GM18526 (cell line): Measurements from ENCODE around the gene SNX11.

Experiments
- POLR2A ChIP-seq: IDR thresholded peaks from 3 replicates; pipeline ENCODE4 v1.6.1; 2011; ENCODE audit not compliant: insufficient read length; ENCODE audit errors: extremely low read depth

Gene SNX11

GRCh38 chr17:48125829-48126531 lies 18.4 kb downstream of the SNX11 start:
- TF ChIP-seq POLR2A: no peak

DNA sequence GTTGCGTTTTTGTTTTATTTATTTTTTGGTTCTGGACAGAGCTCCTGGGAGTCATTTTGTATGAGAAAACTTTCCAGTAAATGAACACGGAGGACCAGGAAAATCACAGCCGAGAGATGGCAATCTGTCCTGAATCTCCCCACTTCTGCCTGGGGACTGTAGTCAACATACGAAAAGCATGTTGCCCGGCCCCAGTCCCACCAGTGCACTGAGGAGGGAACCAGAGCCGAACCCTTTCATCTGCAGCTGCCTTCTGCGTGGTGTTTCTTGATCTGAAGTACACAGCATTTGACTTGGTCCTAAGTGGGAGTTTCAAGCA lies 18.9 kb downstream of the SNX11 start:
- TF ChIP-seq POLR2A: no peak

DNA sequence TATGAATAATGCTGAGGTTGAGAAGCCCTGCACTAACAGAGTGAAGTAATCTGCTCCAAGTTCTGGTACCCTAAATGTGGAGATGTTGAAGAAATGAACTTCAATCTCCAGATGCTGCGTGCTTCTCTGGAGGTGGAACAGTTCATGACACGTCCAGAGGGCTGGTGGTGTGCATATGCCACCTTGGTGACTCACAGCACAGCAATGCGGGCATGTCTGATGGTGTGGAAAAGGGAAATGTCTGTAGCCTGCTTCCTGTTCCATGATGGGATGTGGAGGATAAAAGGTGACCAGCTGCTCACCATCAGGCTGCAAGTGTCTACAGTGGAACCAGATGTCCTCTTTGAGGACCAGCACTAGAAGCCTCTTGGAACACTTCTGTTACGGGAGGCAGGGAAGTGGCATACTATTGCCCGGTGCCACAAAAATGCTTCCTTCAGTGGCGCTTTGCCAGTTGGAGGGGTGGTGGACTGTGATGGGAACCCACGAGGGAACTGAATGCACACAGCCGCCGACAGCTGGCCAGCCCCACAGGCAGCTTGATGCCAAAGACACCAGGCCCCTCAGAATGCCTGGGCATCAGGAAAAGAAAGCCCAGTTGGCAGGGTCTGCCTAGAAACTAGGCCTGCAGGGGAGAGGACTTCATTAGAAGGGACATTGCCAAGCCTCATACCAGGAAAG lies 19.9 kb downstream of the SNX11 start:
- no peak for TF ChIP-seq POLR2A

DNA sequence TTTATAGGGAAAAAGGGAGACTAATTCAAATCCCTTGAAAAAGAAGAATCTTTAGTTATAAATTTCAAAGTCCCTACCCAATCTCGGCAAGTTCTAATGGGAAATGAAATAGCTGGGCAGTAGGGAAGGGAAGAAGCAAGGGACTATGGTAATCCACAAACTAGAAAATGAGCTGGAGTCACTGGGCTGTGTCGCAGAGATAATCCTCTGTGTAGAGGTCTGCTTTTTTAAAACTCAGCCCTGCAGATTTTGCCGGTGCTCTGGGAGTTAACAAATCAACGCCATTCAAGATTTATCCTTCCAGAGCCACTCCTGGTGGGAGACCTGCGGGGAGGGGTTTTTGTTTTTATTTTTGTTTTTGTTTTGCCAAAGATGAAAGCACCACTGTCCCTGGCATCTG lies 20.8 kb downstream of the SNX11 start:
- no peak for TF ChIP-seq POLR2A

GRCh38 chr17:48129981-48130380 lies 22.4 kb downstream of the SNX11 start:
- TF ChIP-seq POLR2A: no peak

GRCh38 chr17:48131216-48131824 lies 23.8 kb downstream of the SNX11 start:
- no peak for TF ChIP-seq POLR2A

DNA sequence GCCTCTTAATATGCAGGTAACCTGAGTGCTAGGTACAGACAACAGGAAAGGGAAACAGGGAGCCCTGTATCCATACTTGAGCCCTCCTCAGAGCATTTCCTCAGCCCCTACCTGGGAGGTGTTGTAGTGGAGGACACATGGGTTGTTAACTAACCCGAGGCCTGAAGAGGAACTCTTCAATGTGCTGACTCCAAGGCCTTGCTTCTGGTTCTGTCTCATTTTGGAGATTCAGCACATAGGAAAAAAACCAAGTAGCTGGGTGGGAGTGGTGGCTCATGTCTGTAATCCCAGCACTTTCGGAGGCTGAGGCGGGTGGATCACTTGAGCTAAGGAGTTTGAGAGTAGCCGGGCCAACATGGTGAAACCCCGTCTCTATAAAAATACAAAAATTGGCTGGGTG lies 24.8 kb downstream of the SNX11 start:
- no peak for TF ChIP-seq POLR2A

DNA sequence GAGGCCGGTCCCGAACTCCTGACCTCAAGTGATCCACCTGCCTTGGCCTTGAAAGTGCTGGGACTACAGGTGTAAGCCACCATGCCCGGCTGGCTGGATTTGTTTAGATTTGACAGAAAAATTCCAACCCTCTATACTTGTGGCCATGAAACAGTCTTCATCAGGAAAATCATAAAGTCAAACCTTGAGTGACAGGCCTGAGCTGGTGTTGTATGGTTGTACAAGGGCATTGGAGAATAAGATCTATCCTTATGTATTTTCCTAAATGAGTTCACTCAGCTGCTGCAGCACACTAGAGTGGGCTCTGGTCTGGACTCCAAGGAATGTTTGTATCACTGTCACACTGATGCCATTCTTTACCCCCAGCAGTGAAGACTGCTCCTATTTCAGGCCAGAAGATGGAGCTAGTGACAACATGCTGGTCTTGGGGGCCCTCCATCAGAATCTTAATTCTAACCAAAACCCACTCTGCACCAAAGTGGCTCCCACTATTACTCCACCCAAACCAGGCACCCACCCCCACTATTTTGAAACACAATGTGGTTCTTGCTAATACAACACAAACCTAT lies 27.4 kb downstream of the SNX11 start:
- TF ChIP-seq POLR2A: no peak

DNA sequence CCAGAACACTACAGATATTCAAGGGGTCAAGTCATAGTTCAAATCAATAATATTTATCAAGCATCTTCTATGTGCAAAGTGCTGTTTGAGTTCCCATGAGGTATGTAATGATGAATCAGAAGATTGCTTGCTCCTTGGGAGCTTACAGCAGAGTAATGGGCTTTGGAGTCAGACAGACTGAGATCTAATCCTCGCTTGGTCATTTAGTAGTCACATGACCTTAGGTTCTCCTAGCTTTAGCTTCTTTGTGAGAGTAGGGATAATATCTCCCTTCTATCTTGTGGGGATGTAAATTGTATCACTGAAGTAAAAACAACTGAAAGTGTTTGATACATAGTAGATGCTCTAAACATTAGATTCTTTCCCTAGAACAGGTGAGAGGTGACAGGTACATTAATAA lies 30.1 kb downstream of the SNX11 start:
- TF ChIP-seq POLR2A: no peak

DNA sequence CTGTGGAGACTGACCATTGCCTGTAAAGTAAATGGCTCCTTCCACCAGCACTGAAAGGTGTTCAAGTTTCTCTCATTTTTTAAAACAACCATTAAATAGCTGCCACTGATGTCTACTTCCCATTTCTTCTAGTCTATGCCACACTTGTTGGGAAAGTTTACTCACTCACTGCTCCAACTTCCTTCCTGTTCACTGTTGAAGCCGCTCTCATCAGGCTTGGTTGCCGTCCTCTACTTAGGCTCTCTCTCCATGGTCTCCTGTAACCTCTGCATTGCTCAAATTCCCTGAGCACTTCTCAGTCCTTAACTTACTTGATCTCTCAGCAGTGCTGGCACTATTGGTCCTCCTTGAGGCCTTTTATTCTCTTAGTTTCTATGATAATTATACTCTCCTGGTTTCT lies 32.4 kb downstream of the SNX11 start:
- TF ChIP-seq POLR2A: no peak

DNA sequence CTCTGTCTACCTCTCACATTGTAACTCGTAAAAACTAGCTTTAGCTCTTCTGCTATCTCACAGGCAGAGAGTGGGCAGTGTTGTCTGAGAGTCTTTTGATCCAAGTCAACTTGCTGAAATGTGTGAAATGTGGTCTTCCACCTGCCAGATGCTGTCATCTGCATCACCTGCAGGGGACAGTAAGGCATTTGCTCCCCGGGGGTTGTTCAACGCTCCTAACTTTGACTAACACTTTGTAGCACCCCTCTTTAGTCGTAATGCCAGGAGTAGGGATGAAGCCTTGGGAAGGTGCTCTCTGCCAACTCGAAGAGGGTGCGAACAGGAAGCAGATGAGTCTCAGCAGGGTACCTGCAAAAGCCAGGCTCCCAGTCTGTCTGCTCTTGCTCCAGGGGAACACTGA lies 36.1 kb downstream of the SNX11 start:
- TF ChIP-seq POLR2A: no peak

GRCh38 chr17:48144231-48144630 lies 36.7 kb downstream of the SNX11 start:
- no peak for TF ChIP-seq POLR2A

GRCh38 chr17:48144976-48145798 lies 37.6 kb downstream of the SNX11 start:
- TF ChIP-seq POLR2A: no peak

DNA sequence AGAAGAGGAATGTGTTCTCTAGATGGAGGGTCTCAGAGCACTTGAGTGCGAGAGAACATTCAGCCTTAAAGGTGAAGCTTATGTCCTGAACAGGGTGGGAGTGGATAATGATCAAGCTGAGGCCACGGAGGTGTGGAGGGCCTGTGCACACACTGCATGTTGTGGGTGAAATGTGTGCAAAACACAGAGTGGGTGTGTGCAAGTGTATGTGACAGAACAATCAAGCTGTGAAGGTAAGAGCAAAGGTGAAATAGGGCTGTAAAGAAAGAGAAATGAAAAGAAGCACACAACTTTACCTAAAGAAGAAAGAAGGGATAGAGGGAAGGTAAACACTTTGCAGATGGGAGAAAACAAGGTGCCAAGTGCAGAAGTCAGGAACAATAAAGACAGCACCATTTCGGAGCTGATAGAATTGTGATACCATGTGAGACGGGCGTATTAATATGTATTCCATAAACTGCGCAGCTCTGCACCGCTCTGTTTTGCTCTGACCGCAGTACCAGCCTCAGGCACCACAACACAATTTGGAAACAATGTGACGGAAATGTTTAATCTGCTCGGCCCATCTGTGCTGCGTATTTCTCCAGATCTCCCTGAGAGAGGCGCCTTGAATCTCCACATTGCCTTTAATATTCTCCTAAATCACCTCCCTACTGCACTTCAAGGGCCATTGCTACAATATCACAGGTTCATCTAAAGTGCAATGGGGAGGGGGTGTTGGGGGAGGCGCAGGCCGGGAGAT lies 40.6 kb downstream of the SNX11 start:
- no peak for TF ChIP-seq POLR2A
